ELF-1 (cell line): ENCODE measurements around the gene RCC2.

Experiments used
- DNase-seq: peaks from one replicate; pipeline ENCODE4 v3.0.0-alpha.2; 2016; ENCODE audit warnings: low read depth, low spot score

Gene RCC2

GRCh38 chr1:17377325-17377953 lies 62.0 kb downstream of the RCC2 start:
- peak; percentile 75 for DNase-seq

DNA sequence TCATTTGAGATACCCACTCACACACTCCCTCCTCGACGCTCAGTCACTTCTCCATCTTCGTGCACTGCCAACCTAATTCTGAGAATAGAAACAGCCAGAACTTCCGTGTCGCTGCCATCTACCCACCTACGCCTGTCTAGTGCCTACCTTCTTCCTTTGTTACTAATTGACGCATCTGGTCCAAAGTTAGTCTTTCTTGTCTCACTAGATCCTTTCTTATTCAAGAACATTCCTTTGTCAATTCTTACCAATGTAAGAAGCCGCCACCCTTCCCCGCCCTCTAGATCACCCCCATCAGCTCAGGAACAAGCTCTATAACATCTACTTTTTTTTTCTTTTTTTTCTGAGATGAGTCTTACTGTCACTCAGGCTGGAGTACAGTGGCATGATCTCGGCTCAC lies 63.8 kb downstream of the RCC2 start:
- DNase-seq: no peak

GRCh38 chr1:17372955-17373354 lies 66.5 kb downstream of the RCC2 start:
- DNase-seq: no peak

DNA sequence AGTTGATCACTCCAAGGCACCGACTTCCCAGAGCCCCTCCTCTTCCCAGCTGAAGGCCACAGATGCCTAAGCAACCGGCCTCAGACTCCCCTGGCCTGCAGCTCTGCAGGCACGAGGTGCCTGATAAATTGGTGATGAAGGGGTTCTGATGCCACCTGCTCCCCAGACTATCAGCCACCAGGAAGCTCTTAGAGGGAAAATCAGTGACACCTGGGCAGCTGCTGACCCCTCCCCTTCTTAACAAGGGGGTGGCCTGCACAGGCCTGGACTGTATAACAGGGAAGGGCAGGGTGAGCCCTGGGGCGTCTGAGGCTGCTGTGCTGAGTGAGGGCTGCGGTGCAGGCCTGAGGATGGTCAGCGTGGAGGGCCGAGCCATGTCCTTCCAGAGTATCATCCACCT lies 67.6 kb downstream of the RCC2 start, which contains the start of gene PADI6:
Gene PADI6 (plus strand): TSS at position 301 of the 400 bp plus-strand sequence. CDS start 50 bp downstream, at position 351.
- no peak for DNase-seq

DNA sequence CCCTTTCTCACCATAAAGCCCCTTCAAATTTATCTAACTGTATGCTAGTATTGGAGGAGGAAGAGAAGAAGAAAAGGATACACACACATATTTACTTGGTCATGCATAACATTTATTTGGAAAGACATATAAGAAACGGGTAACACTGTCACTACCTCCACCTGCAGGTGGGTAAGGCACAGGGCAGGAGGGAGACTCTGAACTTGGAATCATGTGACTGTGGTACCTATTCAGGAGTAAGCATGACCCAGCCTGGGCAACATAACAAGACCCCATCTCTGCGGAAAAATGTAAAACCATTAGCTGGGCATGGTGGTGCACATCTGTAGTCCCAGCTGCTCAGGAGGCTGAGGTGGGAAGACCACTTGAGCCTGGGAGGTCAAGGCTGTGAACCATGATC lies 68.9 kb downstream of the RCC2 start:
- no peak for DNase-seq

- peak; percentile 69 for DNase-seq
Observed at GRCh38 chr1:17369466-17369865, 70.0 kb downstream of the RCC2 start.

DNA sequence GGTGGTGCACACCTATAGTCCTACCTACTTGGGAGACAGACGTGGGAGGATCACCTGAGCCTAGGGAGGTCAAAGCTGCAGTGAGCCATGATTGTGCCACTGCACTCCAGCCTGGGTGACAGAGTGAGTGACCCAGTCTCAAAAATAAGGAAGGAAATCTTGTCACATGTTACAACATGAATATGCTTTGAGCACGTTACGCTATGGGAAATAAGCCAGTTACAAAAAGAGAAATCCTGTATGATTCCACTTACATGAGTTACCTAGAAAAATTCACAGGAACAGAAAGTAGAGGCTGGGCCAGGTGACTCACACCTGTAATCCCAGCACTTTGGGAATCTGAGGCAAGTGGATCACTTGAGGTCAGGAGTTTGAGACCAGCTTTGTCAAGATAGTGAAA lies 74.2 kb downstream of the RCC2 start:
- DNase-seq: no peak

DNA sequence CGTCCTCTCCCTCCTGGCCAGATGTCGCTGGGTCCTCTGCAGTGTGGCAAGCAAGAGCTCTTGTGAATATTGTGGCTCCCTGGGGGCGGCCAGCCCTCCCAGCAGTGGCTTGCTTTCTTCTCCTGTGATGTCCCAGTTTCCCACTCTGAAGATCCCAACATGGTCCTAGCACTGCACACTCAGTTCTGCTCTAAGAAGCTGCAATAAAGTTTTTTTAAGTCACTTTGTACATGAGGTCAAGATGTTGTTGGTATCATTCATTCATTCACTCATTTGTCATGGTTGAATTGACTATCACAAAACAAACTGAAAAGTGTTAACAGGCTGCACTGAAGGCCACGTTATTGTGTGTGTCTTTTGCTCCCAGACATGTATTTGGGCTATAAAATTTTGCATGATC lies 75.7 kb downstream of the RCC2 start:
- DNase-seq: no peak

- DNase-seq: no peak
Observed at GRCh38 chr1:17363351-17363750, 76.1 kb downstream of the RCC2 start.

- no peak for DNase-seq
Observed at GRCh38 chr1:17361687-17362086, 77.8 kb downstream of the RCC2 start.

GRCh38 chr1:17360272-17360956 lies 79.1 kb downstream of the RCC2 start:
- DNase-seq: no peak

DNA sequence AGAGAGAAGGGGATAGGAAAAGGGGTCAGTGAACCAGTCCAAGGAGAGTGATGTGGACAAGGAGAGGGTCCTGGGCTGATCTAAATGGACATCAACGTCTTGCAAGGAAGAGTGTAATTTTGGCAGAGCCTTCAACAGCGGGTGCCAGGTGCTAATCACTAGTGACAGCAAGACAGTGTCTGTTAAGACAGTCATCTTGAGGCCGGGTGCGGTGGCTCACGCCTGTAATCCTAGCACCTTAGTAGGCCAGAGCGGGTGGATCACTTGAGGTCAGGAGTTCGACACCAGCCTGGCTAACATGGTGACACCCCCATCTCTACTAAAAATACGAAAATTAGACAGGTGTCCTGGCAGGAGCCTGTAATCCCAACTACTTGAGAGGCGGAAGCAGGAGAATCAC lies 79.7 kb downstream of the RCC2 start:
- no peak for DNase-seq

DNA sequence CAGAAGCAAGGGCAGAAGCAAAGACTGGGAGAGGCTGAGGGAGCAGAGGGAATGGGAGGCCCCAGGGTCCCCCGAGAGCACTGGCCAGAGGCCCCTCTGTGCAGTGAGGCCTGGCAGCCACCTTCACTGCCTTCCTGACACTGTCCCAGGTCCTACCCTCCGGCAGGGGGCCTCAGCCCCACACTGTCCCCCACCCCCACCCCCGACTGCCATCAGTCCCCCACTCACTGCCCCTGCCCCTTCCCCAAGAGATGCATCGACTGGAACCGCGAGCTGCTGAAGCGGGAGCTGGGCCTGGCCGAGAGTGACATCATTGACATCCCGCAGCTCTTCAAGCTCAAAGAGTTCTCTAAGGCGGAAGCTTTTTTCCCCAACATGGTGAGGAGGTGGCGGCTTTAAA lies 80.4 kb downstream of the RCC2 start:
- DNase-seq: peak; percentile 42

GRCh38 chr1:17358557-17358956 lies 80.9 kb downstream of the RCC2 start:
- no peak for DNase-seq
